ENCODE results near the gene CHMP3. TPM values are rescaled to one million over a fixed set of nuclear protein-coding genes. Genes with fewer than 3 reads are reported as not detected.

The CHMP3 gene
- total and polyA plus RNA-seq, 2 experiments from 2014 or later = 57.0 to 74.4 TPM

DNA sequence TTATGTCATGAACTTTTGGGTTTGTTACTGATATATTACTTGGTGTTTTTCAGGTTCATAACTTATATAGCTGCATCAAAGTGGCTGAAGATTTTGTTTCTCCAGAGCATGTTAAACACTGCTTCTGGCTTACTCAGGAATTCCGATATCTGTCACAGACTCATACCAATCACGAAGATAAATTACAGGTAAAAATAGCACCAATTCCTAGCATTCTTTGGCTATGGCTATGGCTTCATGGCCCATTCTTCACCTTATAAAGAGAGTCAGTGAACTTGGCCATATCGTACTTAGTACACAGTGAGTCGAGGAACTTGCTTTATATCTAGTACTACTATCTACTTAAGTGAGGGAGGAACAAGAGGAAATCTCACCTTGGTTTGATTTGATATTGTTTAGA is 72.2 kb downstream of the CHMP3 start:
- Histone ChIP-seq H3K4me3 (no peak overlapping the region), H4K20me1 (ENCODE audit: insufficient read depth, poor library complexity, severe bottlenecking) (no peaks in the 10 kb centered on the region), H3K4me1 (ENCODE audit: insufficient read depth) (peaks cover 5% of the 10 kb centered on the region), H3K27me3 (no peaks in the 10 kb centered on the region), H3K9me3 (ENCODE audit: low read depth) (no peaks in the 10 kb centered on the region), H3K9me2 (replicated peaks; ENCODE audit: insufficient read depth) (no peaks in the 10 kb centered on the region), H3K27ac (peak overlapping the region; percentile 33), H3K79me2 (no peaks in the 10 kb centered on the region), H3K4me2 (no peak overlapping the region), H3K36me3 (replicated peaks; ENCODE audit: insufficient read depth, low read depth) (peaks cover 5% of the 10 kb centered on the region), H2AFZ (no peak overlapping the region)
- WGBS (ENCODE audit: low lambda C conversion rate, missing lambda C conversion rate) = 76% methylated on average over 4 of the region's 4 CpGs
- TF ChIP-seq, protein P1, sequence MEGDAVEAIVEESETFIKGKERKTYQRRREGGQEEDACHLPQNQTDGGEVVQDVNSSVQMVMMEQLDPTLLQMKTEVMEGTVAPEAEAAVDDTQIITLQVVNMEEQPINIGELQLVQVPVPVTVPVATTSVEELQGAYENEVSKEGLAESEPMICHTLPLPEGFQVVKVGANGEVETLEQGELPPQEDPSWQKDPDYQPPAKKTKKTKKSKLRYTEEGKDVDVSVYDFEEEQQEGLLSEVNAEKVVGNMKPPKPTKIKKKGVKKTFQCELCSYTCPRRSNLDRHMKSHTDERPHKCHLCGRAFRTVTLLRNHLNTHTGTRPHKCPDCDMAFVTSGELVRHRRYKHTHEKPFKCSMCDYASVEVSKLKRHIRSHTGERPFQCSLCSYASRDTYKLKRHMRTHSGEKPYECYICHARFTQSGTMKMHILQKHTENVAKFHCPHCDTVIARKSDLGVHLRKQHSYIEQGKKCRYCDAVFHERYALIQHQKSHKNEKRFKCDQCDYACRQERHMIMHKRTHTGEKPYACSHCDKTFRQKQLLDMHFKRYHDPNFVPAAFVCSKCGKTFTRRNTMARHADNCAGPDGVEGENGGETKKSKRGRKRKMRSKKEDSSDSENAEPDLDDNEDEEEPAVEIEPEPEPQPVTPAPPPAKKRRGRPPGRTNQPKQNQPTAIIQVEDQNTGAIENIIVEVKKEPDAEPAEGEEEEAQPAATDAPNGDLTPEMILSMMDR (IDR thresholded peaks at IDR 0.05; ENCODE audit: poor library complexity) = no peak
- TF ChIP-seq EZH2 (IDR thresholded peaks at IDR 0.05; ENCODE audit: borderline replicate concordance) (no peak), EZH2phosphoT487 (IDR thresholded peaks at IDR 0.05; ENCODE audit: low read depth, severe bottlenecking, unreplicated experiment) (no peak)
- DNase-seq (ENCODE audit: low spot score) = no peak

GRCh38 chr2:86490245-86490644 is 73.0 kb downstream of the CHMP3 start:
- no peak for DNase-seq (ENCODE audit: low spot score)
- peaks cover 5% of the 10 kb centered on the region for H3K4me1 ChIP-seq (ENCODE audit: insufficient read depth)
- WGBS (ENCODE audit: low lambda C conversion rate, missing lambda C conversion rate) = 96% methylated on average over 4 of the region's 4 CpGs
- H3K9me2 ChIP-seq (replicated peaks; ENCODE audit: insufficient read depth) = no peaks in the 10 kb centered on the region
- H4K20me1 ChIP-seq (ENCODE audit: insufficient read depth, poor library complexity, severe bottlenecking) = no peaks in the 10 kb centered on the region
- no peak overlapping the region for H2AFZ ChIP-seq
- no peaks in the 10 kb centered on the region for H3K79me2 ChIP-seq
- TF ChIP-seq, protein P1 (IDR thresholded peaks at IDR 0.05; ENCODE audit: poor library complexity) = no peak
- no peak for TF ChIP-seq EZH2phosphoT487 (IDR thresholded peaks at IDR 0.05; ENCODE audit: low read depth, severe bottlenecking, unreplicated experiment)
- TF ChIP-seq EZH2 (IDR thresholded peaks at IDR 0.05; ENCODE audit: borderline replicate concordance) = no peak
- H3K36me3 ChIP-seq (replicated peaks; ENCODE audit: insufficient read depth, low read depth) = peaks cover 5% of the 10 kb centered on the region
- no peaks in the 10 kb centered on the region for H3K9me3 ChIP-seq (ENCODE audit: low read depth)
- H3K27me3 ChIP-seq = no peaks in the 10 kb centered on the region
- H3K4me3 ChIP-seq = no peak overlapping the region
- no peak overlapping the region for H3K27ac ChIP-seq
- no peak overlapping the region for H3K4me2 ChIP-seq

- 98% methylated on average over 3 of the region's 3 CpGs for WGBS (ENCODE audit: low lambda C conversion rate, missing lambda C conversion rate)
- no peaks in the 10 kb centered on the region for H3K9me2 ChIP-seq (replicated peaks; ENCODE audit: insufficient read depth)
- no peak for TF ChIP-seq EZH2 (IDR thresholded peaks at IDR 0.05; ENCODE audit: borderline replicate concordance)
- TF ChIP-seq EZH2phosphoT487 (IDR thresholded peaks at IDR 0.05; ENCODE audit: low read depth, severe bottlenecking, unreplicated experiment) = no peak
- TF ChIP-seq, protein P1 (IDR thresholded peaks at IDR 0.05; ENCODE audit: poor library complexity) = no peak
- H3K4me3 ChIP-seq = no peak overlapping the region
- no peaks in the 10 kb centered on the region for H4K20me1 ChIP-seq (ENCODE audit: insufficient read depth, poor library complexity, severe bottlenecking)
- no peaks in the 10 kb centered on the region for H3K27me3 ChIP-seq
- DNase-seq (ENCODE audit: low spot score) = no peak
- H3K79me2 ChIP-seq = no peaks in the 10 kb centered on the region
- no peak overlapping the region for H3K4me2 ChIP-seq
- H3K4me1 ChIP-seq (ENCODE audit: insufficient read depth) = peaks cover 5% of the 10 kb centered on the region
- H3K36me3 ChIP-seq (replicated peaks; ENCODE audit: insufficient read depth, low read depth) = peaks cover 9% of the 10 kb centered on the region
- H3K27ac ChIP-seq = no peak overlapping the region
- H3K9me3 ChIP-seq (ENCODE audit: low read depth) = no peaks in the 10 kb centered on the region
- no peak overlapping the region for H2AFZ ChIP-seq
These were observed 73.7 kb downstream of the CHMP3 start for GRCh38 chr2:86489542-86489941.

Measured in hepatocyte (in vitro differentiated cells).